A673 (cell line): Measurements from ENCODE around the gene GALNT12. TPM values are rescaled to one million over a fixed set of nuclear protein-coding genes. Genes with fewer than 3 reads are reported as not detected.

Source experiments
- BruUV-seq: library from RNA; stranded (reverse); fragments of 400-500 nt; replicated peaks from 2 replicates; lab custom pipeline; 2021; lab: Mats Ljungman, UMichigan
- CTCF ChIA-PET: fragments of 300-600 bp; sonication (Branson Sonifier 250); formaldehyde crosslinking; loops from one replicate; lab custom pipeline; 2022; ENCODE audit warnings: antibody characterized with exemption; lab: Charles Lee
- POLR2A ChIA-PET: fragments of 300-600 bp; sonication (Branson Sonifier 250); formaldehyde crosslinking; loops from one replicate; lab custom pipeline; 2022; ENCODE audit warnings: antibody characterized with exemption; ENCODE audit not compliant: low non-redundant PET; lab: Charles Lee
- DNase-seq: peaks from one replicate; pipeline ENCODE4 v3.0.0-alpha.2; 2015; ENCODE audit warnings: low spot score
- H3K27ac ChIP-seq: fragments of 200-600 bp; sonication (generic); 2 replicates; pipeline ENCODE4 v1.5.1; 2016; ENCODE audit warnings: mixed run types, low read depth, mild to moderate bottlenecking, mixed read lengths, antibody characterized with exemption, low read length; ENCODE audit not compliant: poor library complexity, severe bottlenecking
- H3K27me3 ChIP-seq: fragments of 200-600 bp; sonication (generic); replicated peaks from 2 replicates; pipeline ENCODE4 v1.6.1; 2017; ENCODE audit warnings: mixed run types, low read depth, mild to moderate bottlenecking, mixed read lengths, antibody characterized with exemption, low read length; ENCODE audit not compliant: insufficient read depth, poor library complexity
- H3K36me3 ChIP-seq: fragments of 200-600 bp; sonication (generic); 2 replicates; pipeline ENCODE4 v1.6.1; 2016; ENCODE audit warnings: mixed run types, mild to moderate bottlenecking, mixed read lengths, antibody characterized with exemption, low read length; ENCODE audit not compliant: insufficient read depth, poor library complexity, severe bottlenecking
- H3K4me1 ChIP-seq: fragments of 200-600 bp; sonication (generic); 2 replicates; pipeline ENCODE4 v1.6.1; 2017; ENCODE audit warnings: mixed run types, mild to moderate bottlenecking, mixed read lengths, antibody characterized with exemption, low read length; ENCODE audit not compliant: insufficient read depth, poor library complexity, severe bottlenecking
- H3K4me3 ChIP-seq: fragments of 200-600 bp; sonication (generic); 2 replicates; pipeline ENCODE4 v1.5.1; 2016; ENCODE audit warnings: low read depth, mixed run types, mild to moderate bottlenecking, mixed read lengths, low read length; ENCODE audit not compliant: poor library complexity, severe bottlenecking
- H3K9me3 ChIP-seq: fragments of 200-600 bp; sonication (generic); 2 replicates; pipeline ENCODE4 v1.6.1; 2016; ENCODE audit warnings: mixed run types, low read depth, mild to moderate bottlenecking, mixed read lengths, antibody characterized with exemption, low read length; ENCODE audit not compliant: poor library complexity, severe bottlenecking
- CTCF ChIP-seq: fragments of 300-800, 200-600 bp; sonication (generic); conservative IDR thresholded peaks from 2 replicates; pipeline ENCODE4 v1.5.1; 2017; ENCODE audit warnings: low read depth, mild to moderate bottlenecking, antibody characterized with exemption, low read length, moderate library complexity, mixed read lengths
- EZH2 ChIP-seq: fragments of 200-600 bp; sonication (generic); IDR thresholded peaks from 2 replicates; pipeline ENCODE4 v1.6.1; 2017; ENCODE audit warnings: borderline replicate concordance, low read depth, mild to moderate bottlenecking, mixed read lengths, antibody characterized with exemption, low read length; ENCODE audit not compliant: poor library complexity, severe bottlenecking
- intact Hi-C: fragments of 100-400 bp; cut with micrococcal nuclease; formaldehyde crosslinking; loops from one replicate; pipeline ENCODE4 v1.10.0; 2022; ENCODE audit not compliant: unreplicated experiment
- total RNA-seq: library from RNA; stranded (reverse); gene quantifications from 2 replicates; pipeline ENCODE4 v1.2.3, GENCODE V29; 2021

Gene GALNT12
- total RNA-seq, 1 experiment from 2014 or later = 0.54 TPM

- POLR2A ChIA-PET = no interaction called here
- no peaks in the 10 kb centered on the region for H3K27me3 ChIP-seq
- no peak for DNase-seq
- H3K4me3 ChIP-seq = no peak overlapping the region
- no peaks in the 10 kb centered on the region for H3K36me3 ChIP-seq
- no peaks in the 10 kb centered on the region for H3K9me3 ChIP-seq
- CTCF ChIA-PET = no interaction called here
- TF ChIP-seq CTCF (no peak), EZH2 (no peak)
- intact Hi-C loops = no loop called here
- no peaks in the 10 kb centered on the region for H3K4me1 ChIP-seq
- H3K27ac ChIP-seq = no peak overlapping the region
- BruUV-seq = no TSS peak
Measured at GRCh38 chr9:98854266-98854665, 46.8 kb downstream of the GALNT12 start.

DNA sequence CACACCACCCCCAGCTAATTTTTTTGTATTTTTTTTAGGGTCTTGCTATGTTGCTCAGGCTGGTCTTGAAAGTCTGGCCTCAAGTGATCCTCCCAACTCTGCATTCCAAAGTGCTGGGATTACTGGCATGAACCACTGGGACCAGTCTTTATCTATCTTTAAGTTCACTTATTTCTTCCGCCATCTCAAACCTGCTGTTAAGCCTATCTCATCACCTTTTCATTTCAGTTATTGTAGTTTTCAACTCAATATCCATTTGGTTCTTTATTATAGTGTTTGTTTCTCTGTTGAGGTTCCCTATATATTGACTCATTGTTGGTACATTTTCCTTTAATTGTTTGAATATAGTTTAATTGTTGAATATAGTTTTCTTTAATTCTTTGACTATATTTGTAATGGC is 48.1 kb downstream of the GALNT12 start:
- no peak for DNase-seq
- no TSS peak for BruUV-seq
- no peak for TF ChIP-seq EZH2
- TF ChIP-seq CTCF = no peak
- ChIA-PET POLR2A (no interaction called here), CTCF (no interaction called here)
- intact Hi-C loops = no loop called here
- H3K4me1 ChIP-seq = no peaks in the 10 kb centered on the region
- no peak overlapping the region for H3K27ac ChIP-seq
- no peaks in the 10 kb centered on the region for H3K9me3 ChIP-seq
- no peaks in the 10 kb centered on the region for H3K27me3 ChIP-seq
- H3K4me3 ChIP-seq = no peak overlapping the region
- H3K36me3 ChIP-seq = no peaks in the 10 kb centered on the region

DNA sequence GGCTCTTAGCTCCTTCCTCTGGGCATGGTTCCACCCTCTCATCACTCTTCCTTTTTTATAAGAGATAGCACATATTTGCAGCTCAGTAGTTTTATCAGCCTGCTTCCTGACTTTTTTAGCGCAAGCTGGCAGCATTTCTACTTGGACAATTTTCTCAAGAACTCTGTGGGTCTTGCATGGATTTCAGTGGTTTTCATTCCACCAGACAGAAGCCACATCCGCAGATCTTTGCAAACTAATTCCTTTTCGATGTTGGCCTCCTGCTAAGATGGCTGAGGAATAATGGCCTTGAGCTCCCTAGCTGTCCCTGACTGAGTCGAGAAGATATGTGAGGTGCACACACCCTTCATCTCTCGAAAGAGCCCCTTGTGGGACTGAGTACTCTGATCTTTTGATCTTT is 49.5 kb downstream of the GALNT12 start:
- Histone ChIP-seq H3K4me1 (no peaks in the 10 kb centered on the region), H3K36me3 (no peaks in the 10 kb centered on the region), H3K27ac (no peak overlapping the region), H3K9me3 (no peaks in the 10 kb centered on the region), H3K27me3 (no peaks in the 10 kb centered on the region), H3K4me3 (no peak overlapping the region)
- intact Hi-C loops = no loop called here
- DNase-seq = no peak
- ChIA-PET POLR2A (no interaction called here), CTCF (interaction anchor here (0.8 kb wide), 1 partner anchor 9 kb away, joined by 7 read pairs; no protein-coding TSS in a partner anchor)
- TF ChIP-seq EZH2 (no peak), CTCF (no peak)
- BruUV-seq = no TSS peak
